Measurements from ENCODE around the gene MAP3K4.

Gene MAP3K4

DNA sequence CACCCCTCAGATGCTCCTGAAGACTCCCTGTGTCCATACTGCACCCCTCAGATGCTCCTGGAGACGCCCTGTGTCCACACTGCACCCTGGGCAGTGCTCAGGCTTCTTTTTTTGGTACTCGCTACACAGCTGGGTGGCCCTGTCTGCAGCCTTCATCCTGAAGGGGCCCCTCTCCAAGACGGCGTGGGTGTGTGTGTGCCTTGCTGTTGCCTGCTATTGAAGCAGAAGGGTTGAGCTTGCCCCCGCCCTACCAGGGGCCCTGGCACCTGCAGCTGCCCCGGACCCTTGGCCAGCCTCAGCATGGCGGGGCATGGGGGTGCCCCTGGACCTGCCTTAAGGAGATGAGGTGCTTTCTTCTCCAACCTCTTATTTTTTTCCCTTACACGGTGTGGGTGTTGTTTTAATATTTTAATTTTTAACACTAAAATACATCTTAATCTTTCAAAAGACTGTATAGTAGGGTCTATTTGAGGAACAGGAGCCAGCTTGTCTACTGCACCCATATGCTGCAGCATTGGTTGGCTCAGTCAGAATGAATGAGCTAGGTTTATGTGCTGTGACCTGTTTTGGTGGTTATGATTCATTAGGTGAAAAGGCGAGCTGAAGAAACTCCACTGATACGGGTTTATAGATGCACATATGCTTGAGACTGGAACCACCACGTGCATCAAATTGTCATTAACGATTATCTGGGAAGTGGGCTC is 146.4 kb downstream of the MAP3K4 start:
- Histone ChIP-seq H3K27ac (ENCODE audit: low read length) (no peak overlapping the region), H3K9me3 (ENCODE audit: control insufficient read depth in 2 of 2, low read length in 2 of 2) (no peaks in the 10 kb centered on the region), H3K9ac (ENCODE audit: low read length in 2 of 2) (no peak overlapping the region), H3K36me3 (ENCODE audit: control insufficient read depth in 2 of 2, insufficient read depth in 2 of 2, low read length in 2 of 2) (peaks cover 7 to 24% of the 10 kb centered on the region in 2 donors), H3K4me1 (ENCODE audit: control insufficient read depth, insufficient read depth, low read length) (no peaks in the 10 kb centered on the region), H3K4me3 (ENCODE audit: low read length in 2 of 2) (no peak overlapping the region), H3K27me3 (ENCODE audit: control insufficient read depth in 1 of 2, insufficient read depth in 2 of 2, low read length in 2 of 2) (no peaks in the 10 kb centered on the region)

DNA sequence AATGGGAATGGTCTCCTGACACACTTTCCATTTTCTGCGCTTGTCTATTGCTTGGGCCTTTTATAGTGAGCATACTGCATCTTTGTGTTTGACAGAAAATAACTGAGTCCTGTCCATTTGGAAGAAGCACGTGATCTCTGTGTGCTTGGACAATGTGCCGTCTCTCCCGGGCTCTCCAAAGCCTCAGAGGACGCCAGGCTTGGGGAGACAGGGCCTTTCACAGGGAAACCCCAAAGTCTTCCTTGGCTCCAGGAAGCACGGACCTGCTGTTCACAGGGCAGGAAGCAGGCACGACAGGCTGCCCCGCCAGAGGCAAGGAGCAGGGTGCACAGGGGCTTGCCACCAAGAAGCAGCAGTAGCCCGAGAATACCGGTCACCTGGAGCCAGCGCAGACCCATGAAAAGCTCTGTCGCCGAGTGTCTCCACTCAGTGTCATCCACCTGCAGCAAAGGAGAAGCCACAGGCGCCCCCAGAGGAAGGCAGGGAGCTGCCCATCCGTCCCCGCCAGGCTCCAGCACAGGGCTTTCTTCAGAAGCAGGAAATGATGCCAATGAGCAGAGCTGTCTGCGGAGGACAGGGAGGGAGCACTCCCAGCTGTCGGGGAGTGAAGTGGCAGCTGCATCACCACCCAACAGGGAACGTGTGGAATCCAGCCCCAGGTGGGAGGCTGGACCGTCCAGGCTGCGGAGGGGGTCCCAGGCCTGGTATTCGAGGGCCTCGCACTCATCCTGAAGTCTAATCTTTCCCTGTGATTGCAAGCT is 147.2 kb downstream of the MAP3K4 start:
- Histone ChIP-seq H3K27me3 (ENCODE audit: control insufficient read depth in 1 of 2, insufficient read depth in 2 of 2, low read length in 2 of 2) (no peaks in the 10 kb centered on the region), H3K9me3 (ENCODE audit: control insufficient read depth in 2 of 2, low read length in 2 of 2) (no peaks in the 10 kb centered on the region), H3K27ac (ENCODE audit: low read length) (no peak overlapping the region), H3K36me3 (ENCODE audit: control insufficient read depth in 2 of 2, insufficient read depth in 2 of 2, low read length in 2 of 2) (peaks cover 7 to 26% of the 10 kb centered on the region in 2 donors), H3K9ac (ENCODE audit: low read length in 2 of 2) (no peak overlapping the region), H3K4me3 (ENCODE audit: low read length in 2 of 2) (no peak overlapping the region), H3K4me1 (ENCODE audit: control insufficient read depth, insufficient read depth, low read length) (no peaks in the 10 kb centered on the region)

DNA sequence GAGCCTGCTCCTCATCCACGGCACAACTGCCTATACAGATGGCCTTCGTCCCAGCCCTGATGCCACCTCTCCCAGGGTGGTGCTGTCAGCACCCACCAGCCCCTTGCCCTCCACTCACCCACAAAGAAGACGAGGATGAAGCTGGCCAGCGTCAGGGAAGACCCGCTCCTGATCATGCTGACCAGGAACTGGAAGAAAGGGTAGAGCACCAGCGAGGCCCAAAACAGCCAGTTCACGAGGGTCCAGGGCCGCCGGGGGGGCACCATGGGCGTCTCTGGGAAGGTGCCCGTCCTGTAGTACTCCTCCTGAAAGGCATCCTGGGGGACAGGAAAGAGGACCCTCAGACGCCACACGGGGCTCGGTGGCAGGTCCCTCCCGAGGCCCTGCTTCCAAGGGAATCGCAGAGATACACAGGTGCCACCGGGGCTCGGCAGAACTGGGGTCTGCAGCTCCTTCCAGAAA is 147.8 kb downstream of the MAP3K4 start:
- peaks cover 7 to 26% of the 10 kb centered on the region in 2 donors for H3K36me3 ChIP-seq (ENCODE audit: control insufficient read depth in 2 of 2, insufficient read depth in 2 of 2, low read length in 2 of 2)

GRCh38 chr6:161139766-161140553 is 148.4 kb downstream of the MAP3K4 start:
- Histone ChIP-seq H3K4me1 (ENCODE audit: control insufficient read depth, insufficient read depth, low read length) (no peaks in the 10 kb centered on the region), H3K9me3 (ENCODE audit: control insufficient read depth in 2 of 2, low read length in 2 of 2) (no peaks in the 10 kb centered on the region), H3K4me3 (ENCODE audit: low read length in 2 of 2) (no peak overlapping the region), H3K36me3 (ENCODE audit: control insufficient read depth in 2 of 2, insufficient read depth in 2 of 2, low read length in 2 of 2) (peaks cover 7 to 22% of the 10 kb centered on the region in 2 donors), H3K27me3 (ENCODE audit: control insufficient read depth in 1 of 2, insufficient read depth in 2 of 2, low read length in 2 of 2) (no peaks in the 10 kb centered on the region), H3K9ac (ENCODE audit: low read length in 2 of 2) (no peak overlapping the region), H3K27ac (ENCODE audit: low read length) (no peak overlapping the region)

More for the DNA sequence above, 147.8 kb downstream of the MAP3K4 start:
- Histone ChIP-seq H3K4me3 (ENCODE audit: low read length in 2 of 2) (no peak overlapping the region), H3K27ac (ENCODE audit: low read length) (no peak overlapping the region), H3K9ac (ENCODE audit: low read length in 2 of 2) (no peak overlapping the region), H3K9me3 (ENCODE audit: control insufficient read depth in 2 of 2, low read length in 2 of 2) (no peaks in the 10 kb centered on the region), H3K4me1 (ENCODE audit: control insufficient read depth, insufficient read depth, low read length) (no peaks in the 10 kb centered on the region), H3K27me3 (ENCODE audit: control insufficient read depth in 1 of 2, insufficient read depth in 2 of 2, low read length in 2 of 2) (no peaks in the 10 kb centered on the region)

- peaks cover 10 to 22% of the 10 kb centered on the region in 2 donors for H3K36me3 ChIP-seq (ENCODE audit: control insufficient read depth in 2 of 2, insufficient read depth in 2 of 2, low read length in 2 of 2)
- no peaks in the 10 kb centered on the region for H3K27me3 ChIP-seq (ENCODE audit: control insufficient read depth in 1 of 2, insufficient read depth in 2 of 2, low read length in 2 of 2)
- H3K4me3 ChIP-seq (ENCODE audit: low read length in 2 of 2): no peak overlapping the region
- H3K27ac ChIP-seq (ENCODE audit: low read length): no peak overlapping the region
- H3K9ac ChIP-seq (ENCODE audit: low read length in 2 of 2): no peak overlapping the region
- H3K9me3 ChIP-seq (ENCODE audit: control insufficient read depth in 2 of 2, low read length in 2 of 2): no peaks in the 10 kb centered on the region
- no peaks in the 10 kb centered on the region for H3K4me1 ChIP-seq (ENCODE audit: control insufficient read depth, insufficient read depth, low read length)
Measured at GRCh38 chr6:161140554-161140875, 148.9 kb downstream of the MAP3K4 start.

DNA sequence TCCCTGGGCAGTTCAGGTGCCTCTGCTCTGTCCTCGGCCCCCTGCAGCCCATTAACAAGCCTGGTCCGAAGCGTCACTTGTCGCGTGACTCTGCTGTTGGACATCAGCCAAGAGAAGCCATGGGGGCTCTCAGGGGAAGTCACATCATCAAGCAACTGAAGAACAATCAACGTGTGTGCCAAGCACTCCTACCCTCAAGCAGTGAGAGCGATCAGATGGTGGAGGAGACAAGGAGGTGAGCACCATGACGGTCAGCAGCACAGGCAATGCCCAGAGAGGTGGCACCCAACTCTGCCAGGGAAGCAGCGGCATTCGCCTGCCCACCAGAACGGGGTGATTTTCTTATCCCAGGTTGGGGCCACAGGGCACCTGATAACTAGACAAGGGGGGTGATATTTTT is 149.6 kb downstream of the MAP3K4 start:
- peaks cover 7 to 23% of the 10 kb centered on the region in 2 donors for H3K36me3 ChIP-seq (ENCODE audit: control insufficient read depth in 2 of 2, insufficient read depth in 2 of 2, low read length in 2 of 2)
- no peak overlapping the region for H3K9ac ChIP-seq (ENCODE audit: low read length in 2 of 2)
- H3K4me1 ChIP-seq (ENCODE audit: control insufficient read depth, insufficient read depth, low read length): no peaks in the 10 kb centered on the region
- H3K27ac ChIP-seq (ENCODE audit: low read length): no peak overlapping the region
- no peak overlapping the region for H3K4me3 ChIP-seq (ENCODE audit: low read length in 2 of 2)
- H3K9me3 ChIP-seq (ENCODE audit: control insufficient read depth in 2 of 2, low read length in 2 of 2): no peaks in the 10 kb centered on the region
- H3K27me3 ChIP-seq (ENCODE audit: control insufficient read depth in 1 of 2, insufficient read depth in 2 of 2, low read length in 2 of 2): no peaks in the 10 kb centered on the region

DNA sequence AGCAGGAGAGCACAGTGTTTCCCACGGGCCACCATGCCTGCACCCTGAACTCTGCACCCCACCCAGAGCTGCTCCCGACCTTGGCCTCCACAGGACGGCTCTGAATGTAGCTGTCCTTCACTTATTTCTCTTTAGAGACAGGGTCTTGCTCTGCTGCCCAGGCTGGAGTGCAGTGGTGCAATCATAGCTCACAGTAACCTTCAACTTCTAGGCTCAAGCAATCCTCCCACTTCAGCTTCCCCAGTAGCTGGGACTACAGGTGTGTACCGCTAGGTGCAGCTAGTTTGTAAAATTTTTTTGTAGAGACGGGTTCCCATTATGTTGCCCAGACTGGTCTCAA is 151.4 kb downstream of the MAP3K4 start:
- Histone ChIP-seq H3K36me3 (ENCODE audit: control insufficient read depth in 2 of 2, insufficient read depth in 2 of 2, low read length in 2 of 2) (peaks cover 12 to 26% of the 10 kb centered on the region in 2 donors), H3K27ac (ENCODE audit: low read length) (no peak overlapping the region), H3K9me3 (ENCODE audit: control insufficient read depth in 2 of 2, low read length in 2 of 2) (no peaks in the 10 kb centered on the region), H3K4me3 (ENCODE audit: low read length in 2 of 2) (no peak overlapping the region), H3K4me1 (ENCODE audit: control insufficient read depth, insufficient read depth, low read length) (no peaks in the 10 kb centered on the region), H3K27me3 (ENCODE audit: control insufficient read depth in 1 of 2, insufficient read depth in 2 of 2, low read length in 2 of 2) (no peaks in the 10 kb centered on the region), H3K9ac (ENCODE audit: low read length in 2 of 2) (no peak overlapping the region)

DNA sequence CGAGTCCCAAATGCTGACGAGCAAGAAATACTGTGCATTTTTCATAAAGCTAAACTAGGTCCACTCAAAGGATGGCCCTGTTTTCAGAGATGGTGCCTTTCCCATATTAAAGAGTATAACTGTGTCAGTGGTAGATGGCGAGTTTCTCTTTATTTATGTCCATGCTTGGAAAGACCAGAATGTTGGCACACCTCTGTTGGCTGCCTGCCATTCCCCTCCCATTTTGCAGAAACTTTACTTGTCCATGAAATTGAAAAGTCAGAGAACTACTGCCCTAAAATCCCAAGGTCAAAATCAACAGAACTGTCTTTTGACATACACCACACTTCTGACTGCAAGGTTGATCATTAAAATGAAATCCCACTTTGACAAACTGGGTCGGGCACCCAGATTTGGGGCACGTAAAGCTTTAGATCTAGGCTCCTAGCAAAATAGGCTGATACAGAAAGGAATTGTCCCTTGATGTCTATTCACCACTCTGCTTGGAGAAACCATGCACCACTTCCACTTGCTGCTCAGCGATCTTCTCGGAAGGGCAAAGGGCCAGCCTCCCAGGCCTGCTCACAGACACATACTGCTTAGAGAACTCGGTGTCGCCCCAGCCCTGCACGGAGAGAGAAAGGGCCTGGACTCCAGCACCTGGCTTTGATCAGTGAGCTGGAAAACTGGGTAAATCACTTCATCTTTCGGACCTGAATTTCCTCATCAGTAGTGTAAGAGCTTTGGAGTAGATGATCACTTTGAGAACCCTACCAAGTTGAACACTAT is 152.3 kb downstream of the MAP3K4 start:
- Histone ChIP-seq H3K4me1 (ENCODE audit: control insufficient read depth, insufficient read depth, low read length) (no peaks in the 10 kb centered on the region), H3K27me3 (ENCODE audit: control insufficient read depth in 1 of 2, insufficient read depth in 2 of 2, low read length in 2 of 2) (no peaks in the 10 kb centered on the region), H3K9ac (ENCODE audit: low read length in 2 of 2) (no peak overlapping the region), H3K36me3 (ENCODE audit: control insufficient read depth in 2 of 2, insufficient read depth in 2 of 2, low read length in 2 of 2) (peaks cover 13 to 33% of the 10 kb centered on the region in 2 donors), H3K27ac (ENCODE audit: low read length) (no peak overlapping the region), H3K9me3 (ENCODE audit: control insufficient read depth in 2 of 2, low read length in 2 of 2) (no peaks in the 10 kb centered on the region), H3K4me3 (ENCODE audit: low read length in 2 of 2) (no peak overlapping the region)

DNA sequence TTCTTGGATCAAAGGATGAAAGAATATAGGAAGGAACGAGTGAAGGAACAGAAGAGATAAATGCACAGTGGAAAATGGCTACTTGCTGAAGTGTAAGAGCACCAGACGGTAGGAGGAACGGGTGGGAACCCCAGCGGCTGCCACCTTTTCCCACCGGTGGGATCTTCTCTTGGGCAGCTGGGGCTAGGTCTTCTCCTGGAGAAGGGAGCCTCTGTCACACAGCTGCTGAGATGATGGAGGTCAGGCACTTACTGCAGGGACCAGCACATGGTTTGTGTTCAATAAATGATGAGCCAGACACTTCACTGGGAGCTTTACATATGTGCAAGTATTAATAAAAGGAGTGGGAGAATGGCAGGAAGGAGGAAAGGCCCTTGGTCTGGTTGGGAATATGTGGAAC is 158.6 kb downstream of the MAP3K4 start:
- no peaks in the 10 kb centered on the region for H3K4me1 ChIP-seq (ENCODE audit: control insufficient read depth, insufficient read depth, low read length)
- H3K9me3 ChIP-seq (ENCODE audit: control insufficient read depth in 2 of 2, low read length in 2 of 2): no peaks in the 10 kb centered on the region
- H3K9ac ChIP-seq (ENCODE audit: low read length in 2 of 2): no peak overlapping the region
- no peaks in the 10 kb centered on the region for H3K27me3 ChIP-seq (ENCODE audit: control insufficient read depth in 1 of 2, insufficient read depth in 2 of 2, low read length in 2 of 2)
- H3K27ac ChIP-seq (ENCODE audit: low read length): no peak overlapping the region
- H3K4me3 ChIP-seq (ENCODE audit: low read length in 2 of 2): no peak overlapping the region
- peaks cover 10 to 35% of the 10 kb centered on the region in 2 donors for H3K36me3 ChIP-seq (ENCODE audit: control insufficient read depth in 2 of 2, insufficient read depth in 2 of 2, low read length in 2 of 2)

DNA sequence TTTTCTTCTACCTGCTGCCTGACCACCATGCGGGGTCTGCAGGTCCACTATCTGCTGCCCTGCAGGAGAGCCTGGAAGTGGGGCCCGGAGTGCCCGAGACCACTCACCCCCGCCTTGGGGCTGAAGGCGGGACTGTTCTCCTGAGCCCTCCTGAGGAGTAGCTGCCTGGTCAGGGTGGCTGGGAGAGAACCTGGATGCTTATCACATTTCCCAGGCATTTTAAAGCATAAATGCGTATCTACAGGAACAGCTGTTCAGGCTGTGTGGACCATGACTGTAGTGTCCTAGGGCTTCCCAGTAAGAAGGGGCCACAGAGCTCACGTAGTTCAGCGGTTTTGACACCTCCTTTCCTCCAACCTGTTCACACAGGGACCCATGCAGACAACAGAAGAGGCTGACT is 159.0 kb downstream of the MAP3K4 start:
- Histone ChIP-seq H3K27ac (ENCODE audit: low read length) (no peak overlapping the region), H3K9me3 (ENCODE audit: control insufficient read depth in 2 of 2, low read length in 2 of 2) (no peaks in the 10 kb centered on the region), H3K36me3 (ENCODE audit: control insufficient read depth in 2 of 2, insufficient read depth in 2 of 2, low read length in 2 of 2) (peaks cover 8 to 32% of the 10 kb centered on the region in 2 donors), H3K4me3 (ENCODE audit: low read length in 2 of 2) (no peak overlapping the region), H3K27me3 (ENCODE audit: control insufficient read depth in 1 of 2, insufficient read depth in 2 of 2, low read length in 2 of 2) (no peaks in the 10 kb centered on the region), H3K9ac (ENCODE audit: low read length in 2 of 2) (no peak overlapping the region), H3K4me1 (ENCODE audit: control insufficient read depth, insufficient read depth, low read length) (no peaks in the 10 kb centered on the region)

Measured in stomach smooth muscle (tissue), 2 donors.